Germinal center (tissue), 1 donor: ENCODE measurements around the gene EGFL6.
"Not testable (repeated sequence)": the region's sequence is repeated elsewhere in the genome, so short reads cannot be mapped to it uniquely, and the experiment has no call there.

Experiments
- DNase-seq: peaks from one replicate; pipeline ENCODE4 v3.0.0; 2012; ENCODE audit warnings: mixed read lengths, low spot score

Gene EGFL6

GRCh38 chrX:13597874-13598273 lies 28.5 kb downstream of the EGFL6 start:
- DNase-seq: no peak

- DNase-seq: no peak
Observed at GRCh38 chrX:13598877-13599276, 29.5 kb downstream of the EGFL6 start.

DNA sequence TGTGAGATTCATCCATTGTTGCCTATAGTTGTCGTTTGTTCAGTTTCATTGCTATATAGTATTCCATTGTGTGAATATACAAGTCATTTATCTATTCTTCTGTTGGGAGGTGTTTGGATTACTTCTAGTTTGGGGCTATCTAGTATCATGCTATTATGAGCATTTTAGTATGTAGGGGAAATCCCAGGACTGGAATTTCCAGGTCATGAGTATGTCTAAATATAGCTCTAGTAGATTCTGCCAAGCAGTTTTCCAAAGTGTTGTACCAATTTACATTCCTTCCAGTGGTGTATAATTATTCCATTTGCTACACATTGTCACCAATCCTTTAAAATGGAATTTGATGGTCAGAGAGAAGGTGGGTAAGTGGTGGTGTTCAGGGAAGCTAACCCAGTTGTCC lies 30.1 kb downstream of the EGFL6 start:
- DNase-seq: no peak

DNA sequence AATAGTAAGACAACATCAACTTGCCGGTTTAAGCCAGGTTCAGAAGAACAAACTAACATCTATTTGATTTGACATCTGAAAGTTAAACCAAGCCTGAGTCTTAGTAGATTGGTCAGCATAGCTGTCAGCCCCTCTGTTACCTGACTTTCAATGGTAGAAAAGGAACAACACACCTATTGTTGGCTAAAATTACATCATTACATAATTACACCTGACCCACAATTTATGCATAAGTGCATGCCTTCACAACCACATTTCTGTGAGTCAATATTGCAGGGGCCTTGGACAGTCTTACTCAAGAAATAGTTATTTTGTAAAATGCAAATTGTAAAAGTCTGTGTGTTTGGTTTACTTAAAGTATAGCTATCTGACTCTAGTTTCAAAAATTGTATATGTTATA lies 36.2 kb downstream of the EGFL6 start:
- no peak for DNase-seq

GRCh38 chrX:13607331-13607995 lies 38.1 kb downstream of the EGFL6 start:
- DNase-seq: no peak

GRCh38 chrX:13607996-13608365 lies 38.6 kb downstream of the EGFL6 start:
- no peak for DNase-seq

DNA sequence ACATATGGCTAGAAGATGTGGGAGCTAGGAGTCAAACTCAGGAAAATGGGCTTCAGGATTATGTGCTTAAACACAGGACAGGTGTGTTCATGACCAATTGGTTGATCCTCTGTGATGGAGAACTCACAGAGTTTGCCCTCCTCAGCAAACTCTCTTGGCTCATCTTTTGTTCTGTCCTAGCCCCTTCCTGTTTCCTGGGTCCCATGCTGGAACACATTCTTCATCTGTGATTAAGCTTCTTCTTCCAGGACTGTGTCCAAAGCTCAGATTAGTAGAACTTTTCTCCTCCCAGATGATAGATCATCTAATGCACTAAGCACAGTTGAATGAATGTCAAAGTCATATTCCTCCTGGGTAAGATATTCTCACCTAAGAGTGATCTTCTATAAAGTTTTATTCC lies 44.8 kb downstream of the EGFL6 start:
- no peak for DNase-seq

- no peak for DNase-seq
Observed at GRCh38 chrX:13620207-13620606, 50.8 kb downstream of the EGFL6 start.

DNA sequence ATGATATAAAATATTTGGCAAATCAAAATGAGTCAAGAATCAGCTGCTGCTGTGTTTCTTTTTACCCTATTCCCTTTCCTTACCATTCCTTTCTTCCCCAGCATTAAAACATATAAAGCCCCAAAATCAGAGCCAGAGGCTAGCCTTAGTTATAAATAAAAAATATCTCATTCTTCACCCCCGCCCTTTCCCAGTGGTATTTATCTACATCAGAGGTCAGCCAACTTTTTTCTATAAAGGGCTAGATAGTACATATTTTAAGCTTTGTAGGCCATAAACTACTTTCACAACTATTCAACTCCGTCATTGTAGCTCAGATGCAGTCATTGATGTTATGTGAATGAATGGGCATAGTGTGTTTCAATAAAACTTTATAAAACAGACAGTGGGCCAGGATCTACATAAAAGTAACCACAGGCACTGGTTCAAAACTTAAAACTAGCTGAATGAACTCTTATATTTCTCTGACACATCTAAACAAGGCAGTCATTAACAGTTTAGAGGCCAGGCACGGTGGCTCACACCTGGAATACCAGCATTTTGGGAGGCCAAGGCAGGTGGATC lies 53.1 kb downstream of the EGFL6 start:
- DNase-seq: no peak

DNA sequence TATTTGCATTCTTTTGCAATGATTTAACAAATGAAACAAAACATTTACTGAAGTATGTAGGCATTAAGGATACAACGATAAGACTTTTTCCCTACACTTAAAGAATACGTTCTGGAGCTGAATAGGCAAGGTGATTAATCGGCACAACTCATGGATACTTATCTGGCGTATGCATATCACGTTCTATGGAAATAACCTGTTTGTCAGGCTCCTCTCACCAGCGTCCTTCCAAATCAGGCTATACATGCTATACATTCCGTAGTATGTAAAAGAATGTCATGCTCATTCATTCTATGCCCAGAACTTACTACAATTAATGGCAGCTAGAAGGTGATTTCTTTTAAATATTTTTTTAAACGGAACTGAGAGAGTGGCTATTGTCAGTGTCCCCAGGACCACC lies 57.9 kb downstream of the EGFL6 start:
- DNase-seq: no peak

- DNase-seq: not testable (repeated sequence)
Observed at GRCh38 chrX:13637224-13637623, 67.8 kb downstream of the EGFL6 start.

DNA sequence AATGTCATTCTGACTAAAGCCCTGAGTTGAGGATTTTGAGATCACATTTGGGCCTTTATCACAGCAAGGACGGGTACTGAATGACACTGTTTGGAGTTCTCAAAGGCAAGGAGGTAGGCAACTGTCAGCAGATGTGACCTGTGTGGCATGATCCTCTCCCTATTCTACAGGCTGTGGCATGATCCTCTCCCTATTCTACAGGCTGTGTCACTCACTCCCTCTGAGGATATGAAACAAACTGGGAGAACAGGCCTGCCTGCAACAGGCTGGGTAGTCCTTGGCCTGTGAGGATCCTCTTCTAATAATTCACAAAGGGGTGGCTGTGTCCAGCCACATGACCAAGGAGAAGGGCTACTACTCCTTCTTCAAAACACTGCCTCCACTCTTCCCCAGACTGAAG lies 68.6 kb downstream of the EGFL6 start:
- no peak for DNase-seq

DNA sequence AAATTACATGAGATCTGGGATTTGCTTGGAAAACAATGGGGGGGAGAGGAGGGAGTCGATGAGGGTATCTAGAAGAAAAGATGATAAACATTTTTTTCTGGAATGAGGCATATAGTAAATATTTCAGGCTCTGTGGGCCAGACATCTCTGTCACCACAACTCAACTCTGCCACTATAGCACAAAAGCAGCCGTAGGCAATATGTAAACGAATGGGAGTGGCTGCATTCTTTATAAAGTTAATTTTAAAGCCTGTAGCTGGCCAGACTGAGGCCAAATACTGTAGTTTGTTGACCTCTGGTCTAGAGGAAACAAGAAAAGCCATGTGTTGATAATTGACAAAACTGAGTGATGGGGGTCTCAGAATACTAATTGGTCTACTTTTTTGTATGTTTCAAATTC lies 69.4 kb downstream of the EGFL6 start:
- no peak for DNase-seq

DNA sequence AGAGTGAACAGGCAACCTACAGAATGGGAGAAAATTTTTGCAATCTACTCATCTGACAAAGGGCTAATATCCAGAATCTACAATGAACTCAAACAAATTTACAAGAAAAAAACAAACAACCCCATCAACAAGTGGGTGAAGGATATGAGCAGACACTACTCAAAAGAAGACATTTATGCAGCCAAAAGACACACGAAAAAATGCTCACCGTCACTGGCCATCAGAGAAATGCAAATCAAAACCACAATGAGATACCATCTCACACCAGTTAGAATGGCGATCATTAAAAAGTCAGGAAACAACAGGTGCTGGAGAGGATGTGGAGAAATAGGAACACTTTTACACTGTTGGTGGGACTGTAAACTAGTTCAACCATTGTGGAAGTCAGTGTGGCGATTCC lies 72.3 kb downstream of the EGFL6 start:
- DNase-seq: not testable (repeated sequence)

DNA sequence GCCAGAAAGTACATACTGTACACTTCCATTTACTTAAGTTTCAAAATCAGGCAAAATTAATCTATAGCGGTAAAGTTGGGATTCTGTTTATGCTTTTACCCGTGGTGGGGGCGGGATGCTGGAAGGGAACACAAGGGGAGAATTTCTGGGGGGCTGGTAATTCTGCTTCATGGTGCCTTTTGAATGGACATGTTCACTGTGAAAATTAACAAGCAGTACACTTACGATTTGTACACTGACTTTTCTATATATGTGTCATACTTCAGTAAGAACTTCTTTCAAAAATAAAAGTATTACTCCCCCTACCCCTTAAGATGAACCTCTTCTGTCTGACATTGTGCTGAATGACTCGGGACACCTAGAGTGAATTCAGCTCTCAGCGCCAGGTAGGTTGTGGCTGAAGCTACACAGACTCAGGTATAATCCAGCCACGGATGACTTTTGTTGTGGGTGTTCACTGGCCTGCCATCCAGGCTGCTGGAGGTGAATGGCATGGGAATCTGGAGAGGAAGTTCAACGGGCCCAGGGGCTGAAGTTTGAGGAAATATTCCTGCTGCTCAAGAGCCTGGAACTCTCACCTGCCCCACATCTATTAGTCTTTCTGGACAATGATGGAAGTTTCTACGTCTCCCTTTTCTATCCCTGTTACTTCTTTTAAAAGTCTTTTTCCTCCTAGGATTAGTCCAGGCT lies 76.2 kb downstream of the EGFL6 start:
- no peak for DNase-seq

DNA sequence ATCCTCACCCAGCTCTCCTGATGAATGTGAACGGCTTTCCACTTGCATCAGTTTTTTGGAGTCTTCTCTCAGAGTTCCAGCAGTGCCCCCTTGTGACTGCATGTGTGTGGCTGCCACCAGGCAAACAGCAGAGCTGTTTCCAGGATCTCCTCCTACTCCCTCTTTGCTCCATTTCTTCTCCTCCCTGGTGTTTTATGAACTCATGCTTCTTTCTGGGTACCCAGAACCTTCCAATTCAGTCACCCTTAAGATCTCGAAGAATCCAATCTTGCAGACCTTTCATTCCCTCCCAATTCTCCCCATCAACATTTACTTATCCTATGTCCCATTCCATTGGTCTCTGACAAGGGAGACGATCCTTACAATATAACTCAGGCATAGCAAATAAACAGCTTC lies 76.8 kb downstream of the EGFL6 start:
- DNase-seq: no peak

DNA sequence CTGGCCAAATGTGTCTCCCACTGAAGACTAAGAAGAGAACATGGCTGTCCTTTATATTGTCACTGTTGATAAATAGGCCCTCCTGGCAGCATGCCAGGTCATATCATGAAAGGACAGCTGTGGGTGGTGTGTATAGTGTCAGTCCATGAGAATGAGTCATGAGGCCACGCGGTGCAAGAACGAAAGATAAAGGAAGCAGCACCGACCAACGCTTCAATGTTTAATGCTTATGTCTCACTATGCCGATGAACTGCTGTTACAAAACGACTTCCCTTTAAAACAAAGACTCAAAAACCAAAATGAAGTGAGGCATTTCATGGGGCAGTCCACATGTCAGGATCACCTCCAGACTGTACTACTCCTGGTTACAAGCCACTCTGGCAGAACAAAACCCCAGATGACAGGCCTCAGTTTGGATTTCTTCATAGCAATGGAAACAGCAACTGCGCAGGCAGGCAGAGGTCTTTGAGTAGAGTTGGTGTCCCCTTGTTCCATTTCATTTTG lies 78.4 kb downstream of the EGFL6 start:
- DNase-seq: no peak

DNA sequence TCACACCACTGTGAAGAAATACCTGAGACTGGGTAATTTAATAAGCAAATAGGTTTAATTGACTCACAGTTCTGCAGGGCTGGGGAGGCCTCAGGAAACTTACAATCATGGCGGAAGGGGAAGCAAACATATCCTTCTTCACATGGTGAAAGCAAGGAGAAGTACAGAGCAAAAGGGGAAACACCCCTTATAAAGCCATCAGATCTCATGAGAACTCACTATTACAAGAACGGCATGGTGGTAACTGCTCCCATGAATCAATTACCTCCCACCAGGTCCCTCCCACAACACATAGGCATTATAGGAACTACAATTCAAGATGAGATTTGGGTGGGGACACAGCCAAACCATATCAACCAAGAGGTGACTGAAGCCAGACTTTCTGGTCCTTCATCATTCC lies 78.9 kb downstream of the EGFL6 start:
- not testable (repeated sequence) for DNase-seq

- DNase-seq: no peak
Observed at GRCh38 chrX:13649838-13650237, 80.4 kb downstream of the EGFL6 start.

DNA sequence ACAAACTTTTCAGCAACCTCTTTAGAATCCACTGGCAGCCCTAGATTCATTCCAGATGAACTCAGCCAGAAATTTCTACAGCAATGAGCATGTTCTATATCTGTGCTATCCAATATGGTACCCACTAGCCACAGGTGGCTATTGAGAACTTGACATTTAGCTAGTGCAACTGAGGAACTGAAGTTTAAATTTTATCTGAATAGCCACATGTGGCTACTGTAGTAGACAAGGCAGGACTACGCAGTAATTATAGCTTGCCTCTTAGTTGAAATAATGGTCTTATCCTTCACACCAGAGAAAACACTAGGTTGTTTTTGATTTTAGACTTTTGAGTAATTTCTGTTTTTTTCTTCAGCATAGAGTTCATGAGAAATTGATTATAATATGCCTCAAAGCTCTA lies 80.9 kb downstream of the EGFL6 start:
- no peak for DNase-seq

DNA sequence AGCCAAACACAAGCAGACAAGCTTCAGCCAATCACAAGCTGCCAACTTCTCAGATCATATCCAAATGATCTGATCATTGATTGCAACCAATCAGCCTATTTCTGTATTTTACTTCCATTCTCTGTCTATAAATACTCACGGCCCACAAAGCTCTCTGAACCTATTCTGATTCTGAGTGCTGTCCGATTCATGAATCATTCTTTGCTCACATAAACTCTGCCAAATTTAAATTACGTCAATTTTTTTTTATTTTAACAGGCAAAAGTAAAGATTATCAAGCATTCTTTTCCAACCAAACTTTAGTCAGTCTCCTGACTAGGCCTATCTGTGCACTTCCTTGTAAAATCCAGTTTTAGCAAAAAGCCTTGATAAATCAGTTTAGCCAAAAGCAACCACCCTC lies 81.7 kb downstream of the EGFL6 start:
- DNase-seq: no peak

DNA sequence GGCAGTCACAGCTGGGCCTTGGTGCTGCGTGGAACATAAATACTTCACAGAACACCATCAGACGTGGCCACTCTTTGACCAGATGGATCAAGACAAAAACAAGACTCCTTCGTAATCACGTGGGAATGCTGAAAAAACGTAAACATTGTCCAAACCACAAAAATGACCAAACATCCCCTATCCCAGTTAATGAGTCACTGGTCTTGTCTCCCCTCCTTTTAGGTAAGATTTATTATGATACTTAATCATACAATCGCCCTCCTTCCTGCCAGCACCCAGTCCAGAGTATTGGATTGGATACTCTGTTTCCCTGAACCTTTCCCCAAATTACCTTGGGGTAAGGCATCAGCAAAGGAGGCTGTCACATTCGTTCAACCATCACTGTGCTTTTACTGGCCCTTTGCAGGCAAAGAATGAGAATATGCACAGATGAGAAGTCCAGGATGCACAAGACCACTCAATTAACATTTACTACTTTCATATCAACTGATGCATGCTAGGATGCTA lies 82.9 kb downstream of the EGFL6 start:
- no peak for DNase-seq
